MM.1S (cell line): ENCODE measurements around the gene CARD8.

Experiments
- DNase-seq: peaks from one replicate; pipeline ENCODE4 v3.0.0-alpha.2; 2015
- H2AFZ ChIP-seq: fragments of 300-600 bp; sonication (generic); 2 replicates; pipeline ENCODE4 v1.6.0; 2016; ENCODE audit warnings: antibody characterized with exemption, low read length
- H3F3A ChIP-seq: fragments of 300-600 bp; sonication (generic); 2 replicates; pipeline ENCODE4 v1.6.1; 2016; ENCODE audit warnings: mild to moderate bottlenecking, antibody characterized with exemption, low read length, moderate library complexity, mixed read lengths; ENCODE audit not compliant: insufficient read depth
- H3K27ac ChIP-seq: fragments of 300-600 bp; sonication (generic); 2 replicates; pipeline ENCODE4 v1.5.1; 2016; ENCODE audit warnings: mild to moderate bottlenecking, low read length
- H3K27me3 ChIP-seq: fragments of 300-600 bp; sonication (generic); replicated peaks from 2 replicates; pipeline ENCODE4 v1.6.0; 2016; ENCODE audit warnings: low read length; ENCODE audit not compliant: insufficient read depth
- H3K36me3 ChIP-seq: fragments of 300-600 bp; sonication (generic); replicated peaks from 2 replicates; pipeline ENCODE4 v1.6.1; 2016; ENCODE audit warnings: mild to moderate bottlenecking, low read length, mixed read lengths; ENCODE audit not compliant: insufficient read depth
- H3K4me1 ChIP-seq: fragments of 300-600 bp; sonication (generic); 2 replicates; pipeline ENCODE4 v1.6.1; 2016; ENCODE audit warnings: low read length, mixed read lengths
- H3K4me2 ChIP-seq: fragments of 300-600 bp; sonication (generic); 2 replicates; pipeline ENCODE4 v1.6.0; 2016; ENCODE audit warnings: low read depth, low read length
- H3K4me3 ChIP-seq: fragments of 300-600 bp; sonication (generic); 2 replicates; pipeline ENCODE4 v1.5.1; 2016; ENCODE audit warnings: low read length, mixed read lengths
- H3K79me2 ChIP-seq: fragments of 300-600 bp; sonication (generic); 2 replicates; pipeline ENCODE4 v1.6.1; 2016; ENCODE audit warnings: mixed run types, low read length, mixed read lengths
- H3K9ac ChIP-seq: fragments of 300-600 bp; sonication (generic); 2 replicates; pipeline ENCODE4 v1.6.1; 2016; ENCODE audit warnings: low read length, mixed read lengths
- H3K9me2 ChIP-seq: fragments of 300-600 bp; sonication (generic); replicated peaks from 2 replicates; pipeline ENCODE4 v1.6.1; 2016; ENCODE audit warnings: mild to moderate bottlenecking, low read length, mixed read lengths; ENCODE audit not compliant: insufficient read depth
- H3K9me3 ChIP-seq: fragments of 300-600 bp; sonication (generic); replicated peaks from 2 replicates; pipeline ENCODE4 v1.6.1; 2016; ENCODE audit warnings: mild to moderate bottlenecking, low read length, mixed read lengths; ENCODE audit not compliant: insufficient read depth
- H4K20me1 ChIP-seq: fragments of 300-600 bp; sonication (generic); 2 replicates; pipeline ENCODE4 v1.6.1; 2016; ENCODE audit warnings: mild to moderate bottlenecking, low read length, moderate library complexity, mixed read lengths; ENCODE audit not compliant: insufficient read depth
- EZH2 ChIP-seq: fragments of 300-600 bp; sonication (generic); optimal IDR thresholded peaks from 2 replicates; pipeline ENCODE3; 2017; ENCODE audit warnings: low read depth, mild to moderate bottlenecking, antibody characterized with exemption, low read length, mixed read lengths
- EZH2phosphoT487 ChIP-seq: fragments of 300-600 bp; sonication (generic); IDR thresholded peaks from 2 replicates; pipeline ENCODE4 v1.6.1; 2018; ENCODE audit warnings: antibody characterized with exemption, low read length
- TF ChIP-seq, protein P1 (sequence below): fragments of 300-600 bp; sonication (generic); IDR thresholded peaks from 2 replicates; pipeline ENCODE4 v1.5.1; 2016; ENCODE audit warnings: antibody characterized with exemption, low read length, mixed read lengths

Gene CARD8

DNA sequence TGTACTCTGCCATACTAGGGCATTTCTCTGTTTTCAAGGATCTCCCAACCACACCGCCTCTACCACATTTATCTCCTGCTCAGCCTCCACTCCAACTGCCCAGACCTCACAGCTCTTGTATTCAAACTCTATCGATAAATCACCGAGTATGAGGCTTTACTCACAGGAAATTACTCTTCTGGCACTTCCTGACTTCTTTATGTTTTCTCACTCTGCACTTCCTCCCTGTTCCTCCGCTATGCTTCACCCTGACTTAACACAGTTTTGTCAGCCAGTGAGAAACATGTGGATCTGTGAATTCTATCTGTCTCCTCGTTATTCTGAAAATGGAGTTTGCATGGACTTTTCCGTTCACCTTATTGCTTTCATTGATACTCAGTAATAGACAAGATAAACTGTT lies 2.6 kb upstream of the CARD8 start:
- Histone ChIP-seq H3K9me2 (no peaks in the 10 kb centered on the region), H2AFZ (no peak overlapping the region), H3K4me3 (no peak overlapping the region), H3K79me2 (peaks cover 9% of the 10 kb centered on the region; the same call in 1 of the 2 replicates), H3K36me3 (no peaks in the 10 kb centered on the region), H3K4me2 (no peak overlapping the region), H3F3A (peaks cover 16% of the 10 kb centered on the region), H3K4me1 (no peaks in the 10 kb centered on the region), H3K9ac (no peak overlapping the region), H4K20me1 (no peaks in the 10 kb centered on the region), H3K27me3 (no peaks in the 10 kb centered on the region), H3K9me3 (no peaks in the 10 kb centered on the region), H3K27ac (no peak overlapping the region)
- TF ChIP-seq, protein P1, sequence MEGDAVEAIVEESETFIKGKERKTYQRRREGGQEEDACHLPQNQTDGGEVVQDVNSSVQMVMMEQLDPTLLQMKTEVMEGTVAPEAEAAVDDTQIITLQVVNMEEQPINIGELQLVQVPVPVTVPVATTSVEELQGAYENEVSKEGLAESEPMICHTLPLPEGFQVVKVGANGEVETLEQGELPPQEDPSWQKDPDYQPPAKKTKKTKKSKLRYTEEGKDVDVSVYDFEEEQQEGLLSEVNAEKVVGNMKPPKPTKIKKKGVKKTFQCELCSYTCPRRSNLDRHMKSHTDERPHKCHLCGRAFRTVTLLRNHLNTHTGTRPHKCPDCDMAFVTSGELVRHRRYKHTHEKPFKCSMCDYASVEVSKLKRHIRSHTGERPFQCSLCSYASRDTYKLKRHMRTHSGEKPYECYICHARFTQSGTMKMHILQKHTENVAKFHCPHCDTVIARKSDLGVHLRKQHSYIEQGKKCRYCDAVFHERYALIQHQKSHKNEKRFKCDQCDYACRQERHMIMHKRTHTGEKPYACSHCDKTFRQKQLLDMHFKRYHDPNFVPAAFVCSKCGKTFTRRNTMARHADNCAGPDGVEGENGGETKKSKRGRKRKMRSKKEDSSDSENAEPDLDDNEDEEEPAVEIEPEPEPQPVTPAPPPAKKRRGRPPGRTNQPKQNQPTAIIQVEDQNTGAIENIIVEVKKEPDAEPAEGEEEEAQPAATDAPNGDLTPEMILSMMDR = no peak
- no peak for TF ChIP-seq EZH2phosphoT487
- TF ChIP-seq EZH2 = no peak
- DNase-seq = no peak

DNA sequence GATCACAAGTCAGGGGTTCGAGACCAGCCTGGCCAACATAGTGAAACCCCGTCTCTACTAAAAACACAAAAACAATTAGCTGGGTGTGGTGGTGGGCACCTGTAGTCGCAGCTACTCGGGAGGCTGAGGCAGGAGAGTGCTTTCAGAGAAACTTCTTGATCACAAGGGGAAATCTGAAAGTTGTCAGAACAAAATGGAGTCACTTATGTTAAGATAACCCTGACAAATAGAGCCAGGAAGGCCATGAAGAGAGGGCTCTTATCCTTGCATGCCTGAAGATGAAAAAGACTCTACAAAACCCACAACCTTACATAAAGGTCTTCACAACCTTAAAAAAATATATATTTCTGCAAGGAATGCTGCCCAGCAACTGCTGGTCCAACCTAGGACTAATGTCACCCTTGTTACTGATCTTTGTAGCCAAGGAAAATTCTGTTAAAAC lies 1.2 kb downstream of the CARD8 start:
- Histone ChIP-seq H3K4me3 (no peak overlapping the region), H4K20me1 (no peaks in the 10 kb centered on the region), H3K27ac (no peak overlapping the region), H3K79me2 (peaks cover 13% of the 10 kb centered on the region; the same call in 1 of the 2 replicates), H2AFZ (no peak overlapping the region), H3F3A (peaks cover 16% of the 10 kb centered on the region), H3K4me1 (no peaks in the 10 kb centered on the region), H3K9ac (no peak overlapping the region), H3K36me3 (no peaks in the 10 kb centered on the region), H3K9me2 (no peaks in the 10 kb centered on the region), H3K9me3 (no peaks in the 10 kb centered on the region), H3K4me2 (0 out of 2 replicates have a peak overlapping the region, but pooled peaks have one; percentile 37), H3K27me3 (no peaks in the 10 kb centered on the region)
- no peak for DNase-seq
- TF ChIP-seq, protein P1 = no peak
- TF ChIP-seq EZH2phosphoT487 = no peak
- TF ChIP-seq EZH2 = no peak

DNA sequence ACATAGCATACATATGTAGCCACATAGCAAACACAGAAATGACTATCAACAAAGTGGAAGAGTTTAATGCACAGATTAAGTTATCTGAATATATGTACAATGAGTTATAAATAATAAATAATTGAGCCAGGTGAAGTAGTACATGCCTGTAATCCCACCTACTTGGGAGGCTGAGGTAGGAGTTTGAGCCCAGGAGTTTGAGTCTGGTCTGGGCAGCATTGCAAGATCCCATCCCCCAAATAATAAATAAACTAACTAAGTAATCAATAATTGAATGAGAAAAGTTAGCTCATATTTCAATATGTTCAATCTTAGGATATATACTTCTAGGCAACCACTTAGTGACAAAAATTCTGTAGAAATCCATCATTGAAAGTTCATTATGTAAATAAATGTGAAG lies 1.7 kb downstream of the CARD8 start:
- no peak overlapping the region for H3K9ac ChIP-seq
- H3K79me2 ChIP-seq = peaks cover 13% of the 10 kb centered on the region; the same call in 1 of the 2 replicates
- H2AFZ ChIP-seq = no peak overlapping the region

More for the DNA sequence above, 1.7 kb downstream of the CARD8 start:
- Histone ChIP-seq H3K4me2 (no peak overlapping the region), H3F3A (peaks cover 18% of the 10 kb centered on the region), H3K27ac (no peak overlapping the region), H4K20me1 (no peaks in the 10 kb centered on the region), H3K27me3 (no peaks in the 10 kb centered on the region), H3K4me3 (no peak overlapping the region), H3K9me3 (no peaks in the 10 kb centered on the region), H3K4me1 (no peaks in the 10 kb centered on the region), H3K9me2 (no peaks in the 10 kb centered on the region), H3K36me3 (no peaks in the 10 kb centered on the region)
- DNase-seq = no peak
- TF ChIP-seq, protein P1 = no peak
- TF ChIP-seq EZH2 (no peak), EZH2phosphoT487 (no peak)
